Body of pancreas (tissue), 4 donors: ENCODE data around the gene DNAH3.

ENCODE experiments used
- POLR2A ChIP-seq, 3 donors: fragments of 450-650 bp; IDR thresholded peaks; one replicate each; pipeline ENCODE4 v1.6.1; 2016; ENCODE audit warnings: antibody characterized with exemption in 3 of 3, mild to moderate bottlenecking in 2 of 3
- TF ChIP-seq, protein P1 (sequence below), 7 experiments: fragments of 450-650 bp in 4 of 7; fragments of 200-600 bp in 3 of 7; sonication (generic) in 3 of 7; IDR thresholded peaks; one replicate each; pipeline ENCODE4 v1.5.1; 2016 to 2019; ENCODE audit warnings: antibody characterized with exemption in 7 of 7

GRCh38 chr16:21088646-21089538 is 61.8 kb downstream of the DNAH3 start:
- TF ChIP-seq, protein P1, sequence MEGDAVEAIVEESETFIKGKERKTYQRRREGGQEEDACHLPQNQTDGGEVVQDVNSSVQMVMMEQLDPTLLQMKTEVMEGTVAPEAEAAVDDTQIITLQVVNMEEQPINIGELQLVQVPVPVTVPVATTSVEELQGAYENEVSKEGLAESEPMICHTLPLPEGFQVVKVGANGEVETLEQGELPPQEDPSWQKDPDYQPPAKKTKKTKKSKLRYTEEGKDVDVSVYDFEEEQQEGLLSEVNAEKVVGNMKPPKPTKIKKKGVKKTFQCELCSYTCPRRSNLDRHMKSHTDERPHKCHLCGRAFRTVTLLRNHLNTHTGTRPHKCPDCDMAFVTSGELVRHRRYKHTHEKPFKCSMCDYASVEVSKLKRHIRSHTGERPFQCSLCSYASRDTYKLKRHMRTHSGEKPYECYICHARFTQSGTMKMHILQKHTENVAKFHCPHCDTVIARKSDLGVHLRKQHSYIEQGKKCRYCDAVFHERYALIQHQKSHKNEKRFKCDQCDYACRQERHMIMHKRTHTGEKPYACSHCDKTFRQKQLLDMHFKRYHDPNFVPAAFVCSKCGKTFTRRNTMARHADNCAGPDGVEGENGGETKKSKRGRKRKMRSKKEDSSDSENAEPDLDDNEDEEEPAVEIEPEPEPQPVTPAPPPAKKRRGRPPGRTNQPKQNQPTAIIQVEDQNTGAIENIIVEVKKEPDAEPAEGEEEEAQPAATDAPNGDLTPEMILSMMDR (IDR thresholded peaks at IDR 0.05), result no peak
- no peak for TF ChIP-seq POLR2A (IDR thresholded peaks at IDR 0.05)
